ENCODE results near the gene PIGM.

The PIGM gene

GRCh38 chr1:160031365-160032164, at the start of gene PIGM:
Gene PIGM (minus strand): TSS chr1:160031990. CDS start chr1:160031739, 251 bp downstream.
- peak; percentile 94 for DNase-seq

DNA sequence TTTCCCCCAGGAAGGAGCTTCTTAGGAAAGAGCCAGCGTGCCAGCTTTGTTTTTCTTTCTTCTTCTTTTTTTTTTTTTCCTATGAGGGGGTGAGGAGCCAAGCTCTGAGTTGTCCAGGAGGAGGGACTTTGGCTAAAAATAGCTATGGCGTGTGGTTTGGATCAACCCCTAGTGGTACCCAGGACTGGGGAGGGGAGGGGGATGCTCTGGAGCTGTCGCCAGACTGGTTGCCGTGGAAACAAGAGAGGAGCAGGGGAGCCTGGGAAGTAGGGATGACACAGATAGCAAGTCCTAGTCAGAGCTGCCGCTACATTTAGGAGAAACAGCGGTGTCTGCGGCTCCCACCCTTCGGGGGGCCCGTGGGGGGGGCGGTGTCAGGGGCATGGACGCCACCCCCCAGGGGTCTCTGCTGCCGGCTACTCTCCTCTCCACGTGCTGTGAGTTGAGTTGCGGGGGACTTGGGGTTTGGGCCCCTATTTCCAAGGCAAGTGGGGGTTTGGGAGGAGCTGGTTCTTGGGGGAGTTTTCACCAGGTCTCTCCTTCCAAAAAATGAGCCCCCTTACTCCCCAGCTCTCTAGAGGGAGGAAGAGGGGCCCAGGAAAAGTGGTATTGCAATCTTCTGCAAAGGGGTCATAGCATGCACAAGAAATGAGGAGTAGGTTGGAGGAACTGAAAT, 49.6 kb upstream of the PIGM start, which contains the start of gene KCNJ9:
TSS of gene KCNJ9 (plus strand) at position 278 of the 676 bp plus-strand sequence. CDS start 2,493 bp downstream, outside the sequence.
- peak; percentile 38 for DNase-seq

- DNase-seq, result peak; percentile 2
Measured at GRCh38 chr1:160080381-160081100, 48.8 kb upstream of the PIGM start.

GRCh38 chr1:160079448-160079847, 47.7 kb upstream of the PIGM start:
- no peak for DNase-seq

DNA sequence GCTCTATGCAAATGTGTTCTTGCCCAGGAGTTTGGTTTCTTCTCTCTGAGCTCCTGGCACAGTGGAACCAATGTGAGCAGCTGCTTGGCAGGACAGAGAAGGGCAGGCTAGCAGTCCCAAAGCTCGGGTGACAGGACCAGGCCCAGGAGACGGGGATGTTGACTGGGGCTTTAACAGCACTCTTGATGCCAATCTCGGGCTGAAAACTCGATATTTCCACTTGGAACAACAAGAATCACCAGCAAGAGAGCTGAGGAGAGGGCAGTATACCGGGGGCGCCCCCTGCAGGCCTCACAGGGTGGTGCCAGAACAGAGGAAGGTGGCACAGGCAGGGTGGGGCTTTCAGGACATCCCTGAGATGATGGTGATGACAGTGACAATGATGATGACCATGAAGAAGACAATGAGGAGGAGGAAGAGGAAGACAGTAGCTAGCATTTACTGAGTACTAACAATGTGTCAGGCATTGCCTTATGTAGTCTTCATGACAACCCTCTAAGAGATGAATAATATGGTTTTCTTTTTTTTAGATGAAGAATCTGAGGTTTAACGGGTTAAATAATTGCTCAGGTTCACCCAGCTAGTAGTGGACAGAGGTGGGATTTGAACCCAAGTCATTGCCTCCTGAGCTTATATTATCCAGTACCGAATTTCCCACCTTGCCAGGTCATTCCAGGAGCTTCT, 46.9 kb upstream of the PIGM start:
- DNase-seq, result no peak

- DNase-seq, result no peak
Measured at GRCh38 chr1:160077486-160077885, 45.7 kb upstream of the PIGM start.

DNA sequence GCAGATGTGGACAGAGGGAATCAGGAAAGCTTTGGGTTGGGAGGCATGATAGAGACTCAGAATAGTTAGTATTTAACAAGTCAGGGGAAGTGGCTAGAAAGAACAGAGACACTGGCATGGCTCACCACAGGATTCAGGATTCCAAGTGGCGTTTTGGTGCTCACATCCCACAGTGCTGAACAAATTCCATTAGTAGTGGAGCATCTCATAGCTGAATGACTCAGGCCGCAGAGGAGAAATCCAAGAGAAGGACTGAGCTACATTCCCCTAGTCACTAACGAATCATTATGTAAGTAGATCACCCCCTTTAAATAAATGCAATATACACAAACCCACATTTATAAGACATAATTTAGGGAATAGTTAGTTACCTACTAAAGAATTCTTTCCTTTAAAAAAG, 44.5 kb upstream of the PIGM start:
- DNase-seq, result peak; percentile 1

DNA sequence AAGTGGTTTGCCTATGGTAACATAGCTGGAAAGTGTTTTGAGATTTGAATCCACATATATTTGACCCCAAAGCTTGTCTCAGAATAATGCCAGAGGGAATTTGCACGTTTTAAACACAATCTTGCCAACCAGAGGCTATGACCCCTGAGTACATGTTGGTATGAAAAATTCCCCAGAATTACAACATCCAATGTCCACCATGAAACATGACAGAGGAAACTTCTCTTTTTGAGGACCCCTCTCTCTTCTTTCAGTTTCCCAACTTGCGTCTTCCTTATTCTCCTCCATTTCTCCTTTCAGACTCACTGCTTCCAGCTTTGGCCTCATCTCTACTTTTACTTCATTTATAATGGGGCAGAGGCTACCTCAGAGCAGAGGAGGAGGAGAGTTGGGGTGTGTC, 44.0 kb upstream of the PIGM start:
- no peak for DNase-seq

DNA sequence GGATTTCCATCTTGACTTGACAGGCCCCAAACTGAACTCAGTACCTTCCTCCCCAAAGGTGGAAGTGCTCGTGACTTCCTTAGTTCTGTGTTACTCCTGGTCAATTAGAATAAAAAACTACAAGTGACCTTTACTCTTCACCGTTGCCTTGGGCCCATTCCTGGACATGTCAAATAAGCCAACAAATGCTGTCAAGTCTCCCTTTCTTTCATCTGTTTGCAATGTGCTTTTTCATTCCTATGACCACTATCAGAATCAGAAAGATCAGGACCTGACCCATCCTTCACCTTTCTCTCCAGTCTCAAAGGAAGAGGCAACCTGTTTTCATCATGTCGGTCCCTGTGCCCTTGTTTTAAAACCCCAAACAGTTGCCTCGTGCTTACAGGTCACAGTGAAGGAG, 43.1 kb upstream of the PIGM start:
- DNase-seq, result no peak

DNA sequence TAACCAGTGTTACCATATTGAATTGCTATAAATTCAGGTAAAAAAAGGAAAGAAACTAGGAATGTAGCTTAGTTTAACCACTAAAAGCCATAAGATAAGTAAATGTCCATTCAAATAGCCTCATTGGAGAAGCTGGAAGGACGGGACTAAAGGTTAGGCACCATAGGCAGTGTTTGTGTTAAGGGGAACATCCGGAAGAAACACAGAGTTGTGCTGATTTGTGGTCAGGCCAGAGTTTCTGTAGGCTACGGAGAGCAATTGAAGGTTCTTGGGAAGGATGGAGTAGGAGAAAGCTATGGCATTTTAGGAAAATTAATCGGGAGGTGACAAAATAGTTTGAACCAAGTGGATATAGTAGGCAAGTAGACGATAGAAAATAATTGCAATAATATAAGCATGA, 39.5 kb upstream of the PIGM start:
- DNase-seq, result no peak

- peak; percentile 89 for DNase-seq
Measured at GRCh38 chr1:160070243-160071163, 38.7 kb upstream of the PIGM start.

DNA sequence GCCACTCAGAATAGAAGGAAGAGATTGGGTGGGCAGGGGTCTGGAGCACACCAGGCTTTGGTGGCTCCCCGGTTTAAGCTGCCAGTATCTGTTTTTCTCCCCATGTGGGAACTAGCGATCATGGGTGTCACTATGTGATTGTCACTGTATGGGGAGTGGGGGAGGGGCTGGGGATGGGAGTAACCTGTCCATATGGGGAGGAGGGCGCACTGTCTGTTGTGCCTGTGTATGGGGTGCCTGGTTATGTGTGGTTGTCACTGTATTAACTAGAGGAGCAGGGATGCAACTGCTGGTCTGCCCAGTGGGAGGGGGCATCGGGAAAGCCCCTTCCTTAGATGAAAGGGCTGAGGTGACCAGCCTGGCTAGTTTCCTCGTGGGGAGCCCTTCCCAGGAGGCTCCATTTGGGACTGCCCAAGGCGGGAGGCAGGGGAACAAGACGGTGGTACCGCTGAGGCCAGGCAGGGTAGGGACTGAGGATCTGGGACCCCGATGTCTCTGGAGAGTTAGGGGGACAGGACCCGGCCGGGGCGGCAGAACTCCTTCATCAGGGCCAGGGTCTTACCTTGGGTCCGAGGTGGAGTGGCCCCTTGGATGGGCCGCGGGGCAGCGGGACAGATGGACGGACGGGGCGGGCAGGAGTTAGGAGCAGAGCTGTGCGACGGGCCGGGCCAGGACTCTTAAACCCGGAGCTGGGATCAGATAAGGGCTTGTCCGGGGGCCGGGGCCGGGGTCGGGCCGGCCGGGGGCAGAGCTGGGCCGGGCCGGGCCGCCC, 37.9 kb upstream of the PIGM start, which contains the start of gene KCNJ10:
TSS of gene KCNJ10 (minus strand) at position 701 of the 772 bp plus-strand sequence. CDS start 27,628 bp downstream, outside the sequence.
- no peak for DNase-seq

DNA sequence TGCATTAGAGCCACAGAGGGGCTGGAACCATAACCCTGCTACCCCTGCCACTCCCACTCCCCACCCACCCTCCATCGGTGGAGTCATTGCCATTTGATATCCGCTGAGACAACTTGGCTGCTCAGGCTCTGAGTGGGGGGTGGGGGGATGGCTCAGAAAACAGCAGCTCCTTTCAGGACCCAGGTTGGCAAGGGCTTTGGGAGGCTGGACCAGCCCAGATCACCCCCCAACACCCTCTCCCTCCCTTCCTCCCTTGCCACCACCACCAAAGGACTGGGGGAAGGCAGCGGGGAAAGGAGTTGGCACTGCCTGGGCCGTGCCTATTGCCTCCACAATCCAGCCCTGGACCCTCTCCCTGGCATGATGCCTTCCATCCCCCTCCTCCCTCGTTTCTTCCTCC, 36.4 kb upstream of the PIGM start:
- no peak for DNase-seq

GRCh38 chr1:160066829-160067745, 35.3 kb upstream of the PIGM start:
- DNase-seq, result no peak

- DNase-seq, result no peak
Measured at GRCh38 chr1:160064746-160065145, 33.0 kb upstream of the PIGM start.

- DNase-seq, result no peak
Measured at GRCh38 chr1:160064164-160064563, 32.4 kb upstream of the PIGM start.

- DNase-seq, result no peak
Measured at GRCh38 chr1:160063176-160063575, 31.4 kb upstream of the PIGM start.

- DNase-seq, result no peak
Measured at GRCh38 chr1:160062230-160062532, 30.4 kb upstream of the PIGM start.

GRCh38 chr1:160061369-160062229, 29.8 kb upstream of the PIGM start:
- DNase-seq, result no peak
